DMS 273 (cell line): ENCODE results near the gene HIPK2.

Experiments
- DNase-seq: peaks from one replicate; lab custom pipeline; 2025; ENCODE audit not compliant: unreplicated experiment; lab: John Stamatoyannopoulos, UW

Gene HIPK2

DNA sequence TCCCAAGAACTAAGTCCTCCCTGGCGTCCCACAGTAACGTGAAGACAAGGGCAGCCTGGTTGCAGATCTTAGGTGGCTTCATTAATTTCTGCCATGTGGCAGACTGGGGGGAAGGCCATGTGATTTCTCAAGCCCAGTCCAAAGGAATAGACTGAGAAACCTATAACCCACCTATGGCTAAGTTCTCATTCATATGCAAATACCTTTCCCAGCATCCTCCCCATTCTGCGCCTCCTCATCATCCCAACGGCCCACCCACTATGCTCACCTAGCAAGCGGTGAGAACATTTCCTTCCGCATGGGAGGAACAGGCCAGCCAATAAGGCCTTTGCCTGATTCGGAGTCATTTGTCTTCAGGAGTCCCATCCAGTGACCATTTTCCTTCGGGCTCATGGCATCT is 262.5 kb downstream of the HIPK2 start:
- DNase-seq = no peak
